HepG2 (cell line): ENCODE results near the gene CDK14. TPM values are rescaled to one million over a fixed set of nuclear protein-coding genes. Genes with fewer than 3 reads are reported as not detected.

ENCODE experiments used
- ATAC-seq: fragments of 200-7000 bp; cut with Tn5 transposase; 3 replicates; pipeline ENCODE4 v1.9.1; 2020; ENCODE audit warnings: mild to moderate bottlenecking, moderate library complexity
- BruUV-seq: library from RNA; stranded (reverse); fragments of 400-500 nt; replicated peaks from 2 replicates; lab custom pipeline; 2021; lab: Mats Ljungman, UMichigan
- CTCF ChIA-PET: fragments of 300-600 bp; formaldehyde crosslinking; extraction: SDS; loops from one replicate; lab custom pipeline; 2021; ENCODE audit warnings: low total read pairs, inconsistent platforms, low intra/inter-chr PET ratio; lab: Yijun Ruan, JAX
- POLR2A ChIA-PET: fragments of 350-600 bp; sonication (Branson Sonifier 250); formaldehyde crosslinking; loops from one replicate; lab custom pipeline; 2020; ENCODE audit warnings: antibody characterized with exemption, inconsistent platforms; lab: Yijun Ruan, JAX
- DNase-seq: peaks from one replicate; pipeline ENCODE4 v3.0.0-alpha.2; 2015; ENCODE audit warnings: low spot score
- FAIRE-seq: peaks from 3 replicates; lab custom pipeline; 2011; peaks lifted over from hg19 to GRCh38; lab: Jason Lieb, UNC
- H2AFZ ChIP-seq: one replicate; pipeline ENCODE4 v1.6.1; 2011; ENCODE audit warnings: low read length, inconsistent platforms
- H3K27ac ChIP-seq: fragments of 300-600 bp; 3 replicates; pipeline ENCODE4 v1.8.0; 2011; ENCODE audit warnings: mixed run types, mild to moderate bottlenecking, mixed read lengths, low read length, inconsistent platforms; ENCODE audit not compliant: insufficient read depth; ENCODE audit errors: extremely low read length
- H3K27me3 ChIP-seq, 2 experiments: fragments of 200-600 bp in 1 of 2; 2 replicates in 1 of 2; 3 replicates in 1 of 2; pipeline versions ENCODE4 v1.6.0 to v1.8.0; 2011; ENCODE audit warnings: low read length in 2 of 2, mild to moderate bottlenecking in 2 of 2, moderate library complexity in 2 of 2, inconsistent platforms in 1 of 2; ENCODE audit not compliant: insufficient read depth in 2 of 2, control insufficient read depth in 1 of 2
- H3K36me3 ChIP-seq, 2 experiments: fragments of 200-600 bp in 1 of 2; replicated peaks in 1 of 2; 2 replicates in 1 of 2; 3 replicates in 1 of 2; pipeline versions ENCODE4 v1.5.1 to v1.8.0; 2011; ENCODE audit warnings: low read length in 2 of 2, inconsistent platforms in 1 of 2; ENCODE audit not compliant: insufficient read depth in 2 of 2, control insufficient read depth in 1 of 2
- H3K4me1 ChIP-seq: 2 replicates; pipeline ENCODE4 v1.5.1; 2012; ENCODE audit warnings: low read length, inconsistent platforms; ENCODE audit not compliant: insufficient read depth
- H3K4me2 ChIP-seq: 2 replicates; pipeline ENCODE4 v1.6.0; 2011; ENCODE audit warnings: low read depth, low read length, inconsistent platforms
- H3K4me3 ChIP-seq, 3 experiments: fragments of 200-600 bp in 1 of 3; sonication (generic), shearing (Covaris generic) in 1 of 3; replicated peaks in 1 of 3; 2 replicates each; pipeline ENCODE4 v1.5.1; 2011 to 2016; ENCODE audit warnings: low read length in 3 of 3, inconsistent platforms in 2 of 3, low read depth in 2 of 3, mild to moderate bottlenecking in 2 of 3, control low read depth in 1 of 3, mixed read lengths in 1 of 3; ENCODE audit not compliant: insufficient read depth in 1 of 3
- H3K79me2 ChIP-seq: one replicate; pipeline ENCODE4 v1.6.1; 2011; ENCODE audit warnings: low read length, inconsistent platforms; ENCODE audit not compliant: insufficient read depth
- H3K9ac ChIP-seq: 2 replicates; pipeline ENCODE4 v1.6.0; 2011; ENCODE audit warnings: mild to moderate bottlenecking, low read depth, low read length, inconsistent platforms; ENCODE audit not compliant: insufficient read depth
- H3K9me3 ChIP-seq: 2 replicates; pipeline ENCODE4 v1.5.1; 2012; ENCODE audit warnings: mild to moderate bottlenecking, low read length
- H4K20me1 ChIP-seq: 2 replicates; pipeline ENCODE4 v1.6.0; 2011; ENCODE audit warnings: inconsistent platforms, mild to moderate bottlenecking, low read length, moderate library complexity; ENCODE audit not compliant: insufficient read depth
- KLF9 ChIP-seq: IDR thresholded peaks from 2 replicates; pipeline ENCODE4 v1.6.1; 2016; ENCODE audit warnings: low read depth
- MIER3 ChIP-seq: IDR thresholded peaks from 2 replicates; pipeline ENCODE4 v1.6.1; 2016; ENCODE audit warnings: missing compliant biosample characterization, borderline replicate concordance
- NFKB2 ChIP-seq: sonication (generic); formaldehyde crosslinking; IDR thresholded peaks from 2 replicates; pipeline ENCODE4 v1.4.0; 2020; ENCODE audit warnings: missing genetic modification reagents, borderline replicate concordance
- NR2F2 ChIP-seq: IDR thresholded peaks from 2 replicates; pipeline ENCODE4 v1.6.1; 2012; ENCODE audit warnings: low read depth, inconsistent platforms, borderline replicate concordance
- POLR2AphosphoS5 ChIP-seq: IDR thresholded peaks from 2 replicates; pipeline ENCODE4 v1.6.1; 2012; ENCODE audit warnings: low read depth, low read length
- ZNF747 ChIP-seq: sonication (generic); formaldehyde crosslinking; IDR thresholded peaks from 2 replicates; pipeline ENCODE4 v1.8.1; 2023; ENCODE audit warnings: missing genetic modification reagents, mild to moderate bottlenecking, borderline replicate concordance
- ZSCAN31 ChIP-seq: sonication (generic); formaldehyde crosslinking; IDR thresholded peaks from 2 replicates; pipeline ENCODE4 v1.5.0; 2020; ENCODE audit warnings: low read depth, mild to moderate bottlenecking, missing genetic modification reagents
- WGBS: methylation state at CpG from one replicate; pipeline ENCODE4 v1.1.6; 2017; ENCODE audit warnings: low lambda C conversion rate; 5-methylcytosine and 5-hydroxymethylcytosine counted together
- in situ Hi-C: cut with HindIII; loops from 2 replicates; pipeline ENCODE4 v1.10.0; 2017; ENCODE audit warnings: low pct_unique_long_range_greater_than_20kb; ENCODE audit not compliant: extremely low pct_ligation_motif_present
- intact Hi-C: fragments of 100-400 bp; cut with micrococcal nuclease; formaldehyde crosslinking; loops from one replicate; pipeline ENCODE4 v1.10.0; 2022; ENCODE audit not compliant: unreplicated experiment
- polyA plus RNA-seq, 8 experiments: library from polyadenylated mRNA; depleted of rRNA in 3 of 8; stranded (reverse) in 7 of 8; unstranded in 1 of 8; fragments of >200 nt; fragmentation: Illumina TruSeq in 4 of 8; extraction: Trizol in 4 of 8; gene quantifications; 2 replicates each; pipeline versions ENCODE4 v1.2.1 to v1.2.3, GENCODE V29; 2011 to 2016; ENCODE audit warnings: low read depth in 4 of 8, missing spikeins in 1 of 8, mixed read lengths in 1 of 8; ENCODE audit not compliant: insufficient read depth in 1 of 8
- total RNA-seq, 5 experiments: library from RNA; depleted of rRNA; stranded (reverse); fragments of >200 nt; fragmentation: Illumina TruSeq; extraction: Trizol; gene quantifications; 2 replicates each; pipeline ENCODE4 v1.2.3, GENCODE V29; 2016; ENCODE audit warnings: low read depth in 1 of 5
- TF ChIP-seq, protein P1 (sequence below): sonication (generic); formaldehyde crosslinking; IDR thresholded peaks from 2 replicates; pipeline ENCODE4 v1.8.1; 2022; ENCODE audit warnings: low read depth, mild to moderate bottlenecking, missing genetic modification reagents
- TF ChIP-seq, protein P2 (sequence below): sonication (generic); formaldehyde crosslinking; conservative IDR thresholded peaks from 2 replicates; pipeline ENCODE4 v1.8.1; 2023; ENCODE audit warnings: missing genetic modification reagents
- TF ChIP-seq, protein P3 (sequence below): sonication (generic); formaldehyde crosslinking; IDR thresholded peaks from 2 replicates; pipeline ENCODE4 v1.4.0; 2020; ENCODE audit warnings: mild to moderate bottlenecking, missing genetic modification reagents, borderline replicate concordance

CDK14 gene
- total and polyA plus RNA-seq, 2 of the 13 experiments (the other 11 are each of a cell fraction or from before 2014, with no cell fraction given), result 0.26 to 0.71 TPM

DNA sequence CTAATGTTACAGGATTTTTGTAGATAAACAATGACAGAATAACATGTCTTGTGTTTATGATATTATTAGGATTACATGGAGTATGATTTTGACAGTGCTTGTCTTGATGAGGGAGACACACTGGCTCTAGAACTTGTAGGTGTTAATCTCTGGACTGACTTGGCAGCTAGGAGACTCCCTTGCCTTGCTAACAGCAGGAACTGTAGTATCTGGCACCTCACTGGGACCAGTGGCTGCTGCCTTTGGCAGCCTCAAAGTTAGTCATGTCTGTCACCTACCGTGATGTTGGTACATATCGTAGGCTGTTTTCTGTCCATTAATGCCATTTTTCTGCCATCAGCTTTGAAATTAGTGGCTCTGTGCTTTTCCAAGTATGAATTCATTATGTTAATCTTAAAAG, 261.5 kb downstream of the CDK14 start:
- Histone ChIP-seq H3K36me3 (no peaks in the 10 kb centered on the region), H2AFZ (no peak overlapping the region), H3K4me2 (no peak overlapping the region), H3K4me3 (no peak overlapping the region), H3K27me3 (no peaks in the 10 kb centered on the region), H3K9ac (no peak overlapping the region), H3K4me1 (no peaks in the 10 kb centered on the region), H3K27ac (no peak overlapping the region), H3K9me3 (no peaks in the 10 kb centered on the region), H3K79me2 (no peaks in the 10 kb centered on the region), H4K20me1 (no peaks in the 10 kb centered on the region)
- CTCF ChIA-PET, result no interaction called here
- 67% methylated on average over 2 of the region's 2 CpGs for WGBS
- in situ Hi-C loops (no loop called here), intact Hi-C loops (no loop called here)
- DNase-seq (no peak), FAIRE-seq (no peak), ATAC-seq (no peak)
- POLR2A ChIA-PET, result no interaction called here
- no TSS peak for BruUV-seq
- no peak for TF ChIP-seq MIER3 (CRISPR knock-in tag)

DNA sequence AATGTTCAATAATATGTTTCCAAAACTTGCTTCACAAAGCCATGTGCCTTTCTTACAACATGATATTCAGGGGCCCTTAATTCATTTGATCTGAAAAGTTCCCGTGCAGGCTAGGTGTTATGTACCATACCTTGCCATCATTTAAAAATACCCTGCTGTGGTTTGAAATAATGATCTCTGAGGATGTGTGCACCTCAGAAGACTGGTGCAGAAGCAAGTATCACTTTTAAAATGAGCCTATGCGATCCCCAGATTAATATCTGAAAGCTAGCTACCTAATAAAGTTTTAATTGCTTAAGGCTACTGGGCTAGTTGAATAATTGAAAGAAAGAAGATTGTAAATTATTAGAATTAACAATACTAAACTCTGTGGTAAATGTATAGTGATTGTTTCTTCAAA, 262.4 kb downstream of the CDK14 start:
- Histone ChIP-seq H3K27me3 (no peaks in the 10 kb centered on the region), H2AFZ (no peak overlapping the region), H4K20me1 (no peaks in the 10 kb centered on the region), H3K9ac (no peak overlapping the region), H3K9me3 (no peaks in the 10 kb centered on the region), H3K27ac (no peak overlapping the region), H3K4me1 (no peaks in the 10 kb centered on the region), H3K36me3 (no peaks in the 10 kb centered on the region), H3K79me2 (no peaks in the 10 kb centered on the region), H3K4me2 (no peak overlapping the region), H3K4me3 (no peak overlapping the region)
- DNase-seq (no peak), ATAC-seq (no peak), FAIRE-seq (no peak)
- POLR2A ChIA-PET, result no interaction called here
- intact Hi-C loops (no loop called here), in situ Hi-C loops (no loop called here)
- WGBS, result 46% methylated on average over 2 of the region's 2 CpGs
- no TSS peak for BruUV-seq
- CTCF ChIA-PET, result no interaction called here
- TF ChIP-seq KLF9 (CRISPR knock-in tag) (no peak), POLR2AphosphoS5 (no peak), NR2F2 (no peak), NFKB2 (no peak), ZSCAN31 (CRISPR knock-in tag) (no peak), ZNF747 (CRISPR knock-in tag) (no peak)
- TF ChIP-seq, protein P1, sequence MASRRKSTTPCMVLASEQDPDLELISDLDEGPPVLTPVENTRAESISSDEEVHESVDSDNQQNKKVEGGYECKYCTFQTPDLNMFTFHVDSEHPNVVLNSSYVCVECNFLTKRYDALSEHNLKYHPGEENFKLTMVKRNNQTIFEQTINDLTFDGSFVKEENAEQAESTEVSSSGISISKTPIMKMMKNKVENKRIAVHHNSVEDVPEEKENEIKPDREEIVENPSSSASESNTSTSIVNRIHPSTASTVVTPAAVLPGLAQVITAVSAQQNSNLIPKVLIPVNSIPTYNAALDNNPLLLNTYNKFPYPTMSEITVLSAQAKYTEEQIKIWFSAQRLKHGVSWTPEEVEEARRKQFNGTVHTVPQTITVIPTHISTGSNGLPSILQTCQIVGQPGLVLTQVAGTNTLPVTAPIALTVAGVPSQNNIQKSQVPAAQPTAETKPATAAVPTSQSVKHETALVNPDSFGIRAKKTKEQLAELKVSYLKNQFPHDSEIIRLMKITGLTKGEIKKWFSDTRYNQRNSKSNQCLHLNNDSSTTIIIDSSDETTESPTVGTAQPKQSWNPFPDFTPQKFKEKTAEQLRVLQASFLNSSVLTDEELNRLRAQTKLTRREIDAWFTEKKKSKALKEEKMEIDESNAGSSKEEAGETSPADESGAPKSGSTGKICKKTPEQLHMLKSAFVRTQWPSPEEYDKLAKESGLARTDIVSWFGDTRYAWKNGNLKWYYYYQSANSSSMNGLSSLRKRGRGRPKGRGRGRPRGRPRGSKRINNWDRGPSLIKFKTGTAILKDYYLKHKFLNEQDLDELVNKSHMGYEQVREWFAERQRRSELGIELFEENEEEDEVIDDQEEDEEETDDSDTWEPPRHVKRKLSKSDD (CRISPR knock-in tag), result no peak
- TF ChIP-seq, protein P2, sequence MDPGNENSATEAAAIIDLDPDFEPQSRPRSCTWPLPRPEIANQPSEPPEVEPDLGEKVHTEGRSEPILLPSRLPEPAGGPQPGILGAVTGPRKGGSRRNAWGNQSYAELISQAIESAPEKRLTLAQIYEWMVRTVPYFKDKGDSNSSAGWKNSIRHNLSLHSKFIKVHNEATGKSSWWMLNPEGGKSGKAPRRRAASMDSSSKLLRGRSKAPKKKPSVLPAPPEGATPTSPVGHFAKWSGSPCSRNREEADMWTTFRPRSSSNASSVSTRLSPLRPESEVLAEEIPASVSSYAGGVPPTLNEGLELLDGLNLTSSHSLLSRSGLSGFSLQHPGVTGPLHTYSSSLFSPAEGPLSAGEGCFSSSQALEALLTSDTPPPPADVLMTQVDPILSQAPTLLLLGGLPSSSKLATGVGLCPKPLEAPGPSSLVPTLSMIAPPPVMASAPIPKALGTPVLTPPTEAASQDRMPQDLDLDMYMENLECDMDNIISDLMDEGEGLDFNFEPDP (CRISPR knock-in tag), result no peak
- TF ChIP-seq, protein P3, sequence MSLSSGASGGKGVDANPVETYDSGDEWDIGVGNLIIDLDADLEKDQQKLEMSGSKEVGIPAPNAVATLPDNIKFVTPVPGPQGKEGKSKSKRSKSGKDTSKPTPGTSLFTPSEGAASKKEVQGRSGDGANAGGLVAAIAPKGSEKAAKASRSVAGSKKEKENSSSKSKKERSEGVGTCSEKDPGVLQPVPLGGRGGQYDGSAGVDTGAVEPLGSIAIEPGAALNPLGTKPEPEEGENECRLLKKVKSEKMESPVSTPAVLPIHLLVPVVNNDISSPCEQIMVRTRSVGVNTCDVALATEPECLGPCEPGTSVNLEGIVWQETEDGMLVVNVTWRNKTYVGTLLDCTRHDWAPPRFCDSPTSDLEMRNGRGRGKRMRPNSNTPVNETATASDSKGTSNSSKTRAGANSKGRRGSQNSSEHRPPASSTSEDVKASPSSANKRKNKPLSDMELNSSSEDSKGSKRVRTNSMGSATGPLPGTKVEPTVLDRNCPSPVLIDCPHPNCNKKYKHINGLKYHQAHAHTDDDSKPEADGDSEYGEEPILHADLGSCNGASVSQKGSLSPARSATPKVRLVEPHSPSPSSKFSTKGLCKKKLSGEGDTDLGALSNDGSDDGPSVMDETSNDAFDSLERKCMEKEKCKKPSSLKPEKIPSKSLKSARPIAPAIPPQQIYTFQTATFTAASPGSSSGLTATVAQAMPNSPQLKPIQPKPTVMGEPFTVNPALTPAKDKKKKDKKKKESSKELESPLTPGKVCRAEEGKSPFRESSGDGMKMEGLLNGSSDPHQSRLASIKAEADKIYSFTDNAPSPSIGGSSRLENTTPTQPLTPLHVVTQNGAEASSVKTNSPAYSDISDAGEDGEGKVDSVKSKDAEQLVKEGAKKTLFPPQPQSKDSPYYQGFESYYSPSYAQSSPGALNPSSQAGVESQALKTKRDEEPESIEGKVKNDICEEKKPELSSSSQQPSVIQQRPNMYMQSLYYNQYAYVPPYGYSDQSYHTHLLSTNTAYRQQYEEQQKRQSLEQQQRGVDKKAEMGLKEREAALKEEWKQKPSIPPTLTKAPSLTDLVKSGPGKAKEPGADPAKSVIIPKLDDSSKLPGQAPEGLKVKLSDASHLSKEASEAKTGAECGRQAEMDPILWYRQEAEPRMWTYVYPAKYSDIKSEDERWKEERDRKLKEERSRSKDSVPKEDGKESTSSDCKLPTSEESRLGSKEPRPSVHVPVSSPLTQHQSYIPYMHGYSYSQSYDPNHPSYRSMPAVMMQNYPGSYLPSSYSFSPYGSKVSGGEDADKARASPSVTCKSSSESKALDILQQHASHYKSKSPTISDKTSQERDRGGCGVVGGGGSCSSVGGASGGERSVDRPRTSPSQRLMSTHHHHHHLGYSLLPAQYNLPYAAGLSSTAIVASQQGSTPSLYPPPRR (CRISPR knock-in tag), result no peak
